LNCaP clone FGC (cell line): ENCODE results near the gene GEMIN5.

Source experiments
- DNase-seq: peaks from one replicate; pipeline ENCODE4 v3.0.0-alpha.2; 2011; ENCODE audit warnings: low read depth
- H3K4me3 ChIP-seq: 2 replicates; pipeline ENCODE4 v1.5.1; 2011; ENCODE audit warnings: mild to moderate bottlenecking, low read depth, low read length, control low read depth
- TF ChIP-seq, protein P1 (sequence below): IDR thresholded peaks from 2 replicates; pipeline ENCODE4 v1.5.1; 2012; ENCODE audit warnings: mild to moderate bottlenecking; ENCODE audit not compliant: control insufficient read depth, insufficient read depth; ENCODE audit errors: extremely low read depth

Gene GEMIN5

DNA sequence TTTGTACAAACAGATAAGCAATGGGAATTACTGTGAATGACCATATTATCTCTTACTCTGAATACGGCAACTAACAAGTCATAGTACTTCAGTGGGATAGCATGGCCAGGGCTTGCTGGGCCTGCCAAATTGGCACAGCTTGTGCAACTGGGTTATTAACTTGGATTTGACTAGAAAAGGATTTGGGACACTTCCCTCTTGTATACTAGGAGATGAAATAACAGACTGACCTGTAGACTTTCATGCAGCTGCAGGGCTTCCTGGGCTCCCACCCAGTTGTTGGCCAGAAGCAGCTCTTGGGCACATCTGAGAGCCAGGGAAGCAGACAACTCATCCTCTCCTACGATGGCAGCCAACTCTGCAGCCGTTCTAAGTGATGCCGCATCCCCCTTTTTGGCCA lies 39.8 kb downstream of the GEMIN5 start:
- H3K4me3 ChIP-seq = no peak overlapping the region
- TF ChIP-seq, protein P1, sequence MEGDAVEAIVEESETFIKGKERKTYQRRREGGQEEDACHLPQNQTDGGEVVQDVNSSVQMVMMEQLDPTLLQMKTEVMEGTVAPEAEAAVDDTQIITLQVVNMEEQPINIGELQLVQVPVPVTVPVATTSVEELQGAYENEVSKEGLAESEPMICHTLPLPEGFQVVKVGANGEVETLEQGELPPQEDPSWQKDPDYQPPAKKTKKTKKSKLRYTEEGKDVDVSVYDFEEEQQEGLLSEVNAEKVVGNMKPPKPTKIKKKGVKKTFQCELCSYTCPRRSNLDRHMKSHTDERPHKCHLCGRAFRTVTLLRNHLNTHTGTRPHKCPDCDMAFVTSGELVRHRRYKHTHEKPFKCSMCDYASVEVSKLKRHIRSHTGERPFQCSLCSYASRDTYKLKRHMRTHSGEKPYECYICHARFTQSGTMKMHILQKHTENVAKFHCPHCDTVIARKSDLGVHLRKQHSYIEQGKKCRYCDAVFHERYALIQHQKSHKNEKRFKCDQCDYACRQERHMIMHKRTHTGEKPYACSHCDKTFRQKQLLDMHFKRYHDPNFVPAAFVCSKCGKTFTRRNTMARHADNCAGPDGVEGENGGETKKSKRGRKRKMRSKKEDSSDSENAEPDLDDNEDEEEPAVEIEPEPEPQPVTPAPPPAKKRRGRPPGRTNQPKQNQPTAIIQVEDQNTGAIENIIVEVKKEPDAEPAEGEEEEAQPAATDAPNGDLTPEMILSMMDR = no peak
- no peak for DNase-seq

DNA sequence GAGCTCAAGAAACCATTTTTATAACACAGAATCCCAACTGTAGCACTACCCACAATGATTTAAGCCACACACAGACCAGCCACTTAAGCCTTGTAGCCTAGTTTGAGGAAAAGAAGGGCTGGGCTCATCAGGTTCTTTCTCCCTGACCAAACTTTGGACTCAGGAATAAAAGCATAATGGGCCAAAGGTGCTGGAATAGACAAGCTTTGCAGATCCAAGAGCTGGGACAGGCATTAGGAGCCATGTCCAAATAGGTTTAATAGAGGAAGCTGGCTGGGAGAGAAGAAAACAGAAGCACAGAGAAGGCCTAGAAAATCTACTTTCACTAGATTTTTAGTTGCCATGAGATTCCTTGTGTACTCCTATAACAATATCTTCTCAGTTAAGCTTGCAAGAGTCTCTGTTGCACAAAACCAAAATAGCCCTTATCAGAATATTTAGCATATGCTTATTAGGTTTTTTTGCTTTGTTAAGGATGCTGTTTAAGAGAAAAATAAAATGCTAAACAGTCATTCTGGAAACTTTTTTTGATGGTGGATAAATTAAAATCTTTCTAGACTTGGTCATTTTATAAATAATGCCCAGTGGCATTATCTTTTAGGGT lies 41.3 kb downstream of the GEMIN5 start:
- TF ChIP-seq, protein P1 = no peak
- H3K4me3 ChIP-seq = no peak overlapping the region
- DNase-seq = no peak

DNA sequence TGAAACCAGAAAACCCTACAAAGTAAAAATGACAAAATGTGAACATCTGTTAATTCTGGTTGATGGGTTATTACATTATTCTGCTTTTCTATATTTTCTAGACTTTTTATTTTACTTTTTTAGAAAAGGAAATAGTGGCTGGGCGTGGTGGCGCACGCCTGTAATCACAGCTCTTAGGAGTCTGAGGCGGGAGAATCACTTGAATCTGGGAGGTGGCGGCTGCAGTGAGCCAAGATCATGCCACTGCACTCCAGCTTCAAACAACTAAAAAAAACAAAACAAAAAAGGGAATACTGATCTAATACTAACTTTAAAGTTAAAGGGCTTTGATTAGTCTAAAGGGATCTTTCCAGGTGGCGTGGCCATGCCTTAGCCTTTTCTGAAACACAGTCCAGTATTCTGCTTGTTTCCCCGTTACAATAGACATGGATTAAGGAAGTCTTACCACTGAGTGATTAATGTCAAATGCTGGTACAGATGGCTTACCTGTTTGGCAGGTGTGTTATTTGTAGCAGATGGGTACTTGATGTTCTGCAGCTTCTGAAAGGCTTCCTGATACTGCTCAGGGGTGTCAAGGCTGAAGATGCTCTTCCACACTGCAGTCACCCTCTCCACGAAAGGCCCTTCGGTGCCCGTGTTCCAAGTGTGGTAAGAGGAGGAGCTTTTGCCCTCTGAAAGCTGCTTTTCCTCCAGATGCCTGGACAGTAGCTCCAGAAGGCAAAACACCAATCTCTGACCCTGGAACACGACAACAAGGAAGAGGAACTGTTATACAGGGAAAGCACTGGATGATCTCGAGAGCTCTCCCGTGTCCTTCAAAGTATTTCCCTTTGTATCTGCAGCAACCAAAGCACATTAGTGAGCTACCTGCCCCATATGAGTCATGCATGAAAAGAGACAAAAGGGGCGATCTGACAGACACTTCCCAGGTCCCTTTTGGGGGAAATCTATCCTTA lies 42.1 kb downstream of the GEMIN5 start:
- no peak for DNase-seq
- TF ChIP-seq, protein P1 = no peak
- H3K4me3 ChIP-seq = no peak overlapping the region

DNA sequence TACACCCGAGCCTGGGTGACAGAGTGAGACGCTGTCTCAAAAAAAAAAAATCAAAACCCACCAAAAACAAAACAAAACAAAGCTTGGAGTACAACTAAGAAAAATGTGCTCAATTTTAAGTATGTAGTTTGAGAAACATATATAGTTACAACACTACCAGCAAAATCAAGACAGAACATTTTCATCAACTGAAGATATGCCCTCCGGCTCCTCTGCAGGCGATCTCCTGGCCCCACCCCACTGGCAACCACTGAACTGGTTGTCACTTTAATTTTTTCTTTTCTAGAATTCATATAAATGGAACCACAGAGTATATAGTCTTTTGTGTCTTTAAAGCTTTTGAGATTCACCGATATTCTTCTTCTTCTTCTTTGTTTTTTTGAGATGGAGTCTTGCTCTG lies 44.6 kb downstream of the GEMIN5 start:
- TF ChIP-seq, protein P1 = no peak

DNA sequence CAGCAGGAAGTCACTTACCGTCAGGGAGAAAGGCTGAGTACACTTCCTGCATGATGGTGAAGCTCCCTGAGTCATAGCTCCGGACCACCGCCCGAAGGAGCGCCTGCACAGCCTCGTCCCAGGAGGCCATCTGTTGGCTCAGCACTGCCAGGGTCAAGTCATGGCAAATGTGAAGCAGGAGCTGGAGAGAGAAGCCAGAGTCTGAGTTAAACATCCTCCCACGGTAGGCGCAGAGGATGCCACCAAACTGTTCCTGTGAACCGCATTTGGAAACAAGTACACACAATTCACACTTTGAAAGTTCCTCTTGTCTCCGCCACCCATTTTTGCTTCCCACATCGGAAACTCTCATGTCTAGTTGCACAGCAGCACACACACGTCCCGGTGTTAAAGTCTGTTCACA lies 45.6 kb downstream of the GEMIN5 start:
- no peak overlapping the region for H3K4me3 ChIP-seq
- no peak for DNase-seq

More for the DNA sequence above, 44.6 kb downstream of the GEMIN5 start:
- no peak overlapping the region for H3K4me3 ChIP-seq
- DNase-seq = no peak

DNA sequence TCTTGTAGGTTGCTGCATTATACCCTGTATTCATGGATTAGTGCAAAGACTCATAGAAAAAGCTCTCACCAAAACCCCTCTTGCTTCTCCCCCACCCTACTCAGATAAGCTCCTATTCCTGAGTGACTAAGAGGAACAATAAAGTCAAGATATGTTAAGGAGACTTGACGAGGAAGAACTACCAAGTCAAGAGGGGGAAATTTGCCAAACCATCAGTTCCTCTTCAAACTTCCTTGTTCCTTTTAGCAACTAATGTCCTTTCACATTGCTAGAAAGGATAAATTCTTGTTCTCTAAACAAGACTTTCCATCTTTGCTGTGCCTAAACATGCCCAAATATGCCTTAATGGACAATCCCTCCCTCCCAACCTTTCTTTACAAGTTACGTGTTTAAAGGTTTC lies 52.6 kb downstream of the GEMIN5 start:
- TF ChIP-seq, protein P1 = no peak
- no peak for DNase-seq
- no peak overlapping the region for H3K4me3 ChIP-seq

More for the DNA sequence above, 45.6 kb downstream of the GEMIN5 start:
- TF ChIP-seq, protein P1 = no peak
